ENCODE data around the gene ZNF593OS. TPM values are rescaled to one million over a fixed set of nuclear protein-coding genes. Genes with fewer than 3 reads are reported as not detected.

ZNF593OS gene
- total RNA-seq, 2 donors from 2014 or later = not detected

DNA sequence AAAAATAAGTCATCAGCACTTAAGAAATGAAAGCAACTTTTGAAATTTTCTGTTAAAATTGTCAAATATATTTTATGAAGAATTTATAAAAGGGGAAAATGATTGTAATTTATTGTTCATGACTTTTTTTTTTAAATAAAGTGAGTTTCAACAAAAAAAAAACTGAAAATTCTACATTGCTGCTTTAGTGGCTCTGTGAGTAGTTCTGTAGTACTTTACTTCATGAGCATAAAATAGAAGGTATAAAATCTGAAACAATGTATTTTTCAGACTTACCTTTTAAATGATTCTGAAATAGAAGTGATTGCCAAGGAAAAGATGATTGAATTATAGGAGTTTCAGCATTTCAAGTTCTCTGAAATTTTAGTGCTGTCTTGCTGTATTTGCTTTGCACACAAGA is 46.2 kb downstream of the ZNF593OS start:
- Histone ChIP-seq H3K9me3 (no peaks in the 10 kb centered on the region), H3K4me1 (ENCODE audit: control insufficient read depth in 1 of 2, low read depth in 2 of 2) (peaks cover 4 to 7% of the 10 kb centered on the region in 2 donors), H3K27me3 (replicated peaks; ENCODE audit: insufficient read depth) (no peaks in the 10 kb centered on the region), H3K27ac (no peak overlapping the region), H3K4me3 (no peak overlapping the region), H3K36me3 (peaks cover 4% of the 10 kb centered on the region)
- DNase-seq (ENCODE audit: low spot score) (no peak), ATAC-seq (ENCODE audit: insufficient number of reproducible peaks, low FRiP score, low read depth) (no peak)
- TF ChIP-seq, protein P1, sequence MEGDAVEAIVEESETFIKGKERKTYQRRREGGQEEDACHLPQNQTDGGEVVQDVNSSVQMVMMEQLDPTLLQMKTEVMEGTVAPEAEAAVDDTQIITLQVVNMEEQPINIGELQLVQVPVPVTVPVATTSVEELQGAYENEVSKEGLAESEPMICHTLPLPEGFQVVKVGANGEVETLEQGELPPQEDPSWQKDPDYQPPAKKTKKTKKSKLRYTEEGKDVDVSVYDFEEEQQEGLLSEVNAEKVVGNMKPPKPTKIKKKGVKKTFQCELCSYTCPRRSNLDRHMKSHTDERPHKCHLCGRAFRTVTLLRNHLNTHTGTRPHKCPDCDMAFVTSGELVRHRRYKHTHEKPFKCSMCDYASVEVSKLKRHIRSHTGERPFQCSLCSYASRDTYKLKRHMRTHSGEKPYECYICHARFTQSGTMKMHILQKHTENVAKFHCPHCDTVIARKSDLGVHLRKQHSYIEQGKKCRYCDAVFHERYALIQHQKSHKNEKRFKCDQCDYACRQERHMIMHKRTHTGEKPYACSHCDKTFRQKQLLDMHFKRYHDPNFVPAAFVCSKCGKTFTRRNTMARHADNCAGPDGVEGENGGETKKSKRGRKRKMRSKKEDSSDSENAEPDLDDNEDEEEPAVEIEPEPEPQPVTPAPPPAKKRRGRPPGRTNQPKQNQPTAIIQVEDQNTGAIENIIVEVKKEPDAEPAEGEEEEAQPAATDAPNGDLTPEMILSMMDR (IDR thresholded peaks at IDR 0.05) = no peak

DNA sequence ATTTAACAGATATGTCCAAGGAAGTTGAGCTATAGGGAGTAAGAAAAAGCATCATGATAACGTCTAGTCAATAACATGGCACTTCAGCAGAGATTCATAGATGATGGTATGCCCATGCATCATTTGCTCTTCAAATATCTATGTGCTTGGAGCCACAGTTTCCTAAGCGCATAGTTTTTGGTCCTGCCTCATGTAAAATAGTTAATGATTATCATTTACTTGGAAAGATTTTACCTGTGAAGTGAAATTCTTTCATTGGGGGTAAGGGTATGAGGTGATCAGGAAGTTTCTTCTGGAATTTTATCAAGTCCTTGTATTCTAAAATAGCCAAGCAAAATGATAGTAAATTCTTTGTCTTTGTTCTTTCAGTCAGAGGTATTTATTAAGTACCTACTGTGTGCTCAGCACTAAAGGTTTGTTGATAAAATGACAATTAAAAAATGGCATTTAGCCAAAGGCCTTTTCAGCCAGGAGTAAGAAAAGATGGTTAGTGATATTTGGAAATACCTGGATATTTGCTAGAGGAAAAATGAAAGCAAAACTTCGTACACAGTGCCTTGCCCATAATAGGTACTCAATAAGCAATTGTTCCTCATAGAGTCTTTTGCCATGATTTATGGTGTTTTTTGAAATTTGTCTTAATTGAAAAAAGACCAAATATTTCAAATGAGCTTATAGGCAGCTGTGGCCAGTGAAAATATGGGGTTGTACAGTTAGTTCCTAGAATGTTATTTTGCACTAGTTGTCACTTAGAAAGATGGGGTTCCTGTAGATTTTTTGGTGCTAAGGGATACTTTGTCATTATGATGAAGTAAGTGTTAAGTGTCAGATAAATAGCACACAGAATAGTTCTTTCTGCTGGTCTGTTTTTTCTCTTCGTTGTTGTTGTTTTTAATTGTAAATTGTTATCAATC is 47.0 kb downstream of the ZNF593OS start:
- peaks cover 4% of the 10 kb centered on the region for H3K36me3 ChIP-seq
- no peak overlapping the region for H3K4me3 ChIP-seq
- ATAC-seq (ENCODE audit: insufficient number of reproducible peaks, low FRiP score, low read depth) (no peak), DNase-seq (ENCODE audit: low spot score) (no peak)
- peaks cover 4 to 7% of the 10 kb centered on the region in 2 donors for H3K4me1 ChIP-seq (ENCODE audit: control insufficient read depth in 1 of 2, low read depth in 2 of 2)
- TF ChIP-seq, protein P1 (IDR thresholded peaks at IDR 0.05) = no peak
- no peaks in the 10 kb centered on the region for H3K27me3 ChIP-seq (replicated peaks; ENCODE audit: insufficient read depth)
- no peaks in the 10 kb centered on the region for H3K9me3 ChIP-seq
- no peak overlapping the region for H3K27ac ChIP-seq

DNA sequence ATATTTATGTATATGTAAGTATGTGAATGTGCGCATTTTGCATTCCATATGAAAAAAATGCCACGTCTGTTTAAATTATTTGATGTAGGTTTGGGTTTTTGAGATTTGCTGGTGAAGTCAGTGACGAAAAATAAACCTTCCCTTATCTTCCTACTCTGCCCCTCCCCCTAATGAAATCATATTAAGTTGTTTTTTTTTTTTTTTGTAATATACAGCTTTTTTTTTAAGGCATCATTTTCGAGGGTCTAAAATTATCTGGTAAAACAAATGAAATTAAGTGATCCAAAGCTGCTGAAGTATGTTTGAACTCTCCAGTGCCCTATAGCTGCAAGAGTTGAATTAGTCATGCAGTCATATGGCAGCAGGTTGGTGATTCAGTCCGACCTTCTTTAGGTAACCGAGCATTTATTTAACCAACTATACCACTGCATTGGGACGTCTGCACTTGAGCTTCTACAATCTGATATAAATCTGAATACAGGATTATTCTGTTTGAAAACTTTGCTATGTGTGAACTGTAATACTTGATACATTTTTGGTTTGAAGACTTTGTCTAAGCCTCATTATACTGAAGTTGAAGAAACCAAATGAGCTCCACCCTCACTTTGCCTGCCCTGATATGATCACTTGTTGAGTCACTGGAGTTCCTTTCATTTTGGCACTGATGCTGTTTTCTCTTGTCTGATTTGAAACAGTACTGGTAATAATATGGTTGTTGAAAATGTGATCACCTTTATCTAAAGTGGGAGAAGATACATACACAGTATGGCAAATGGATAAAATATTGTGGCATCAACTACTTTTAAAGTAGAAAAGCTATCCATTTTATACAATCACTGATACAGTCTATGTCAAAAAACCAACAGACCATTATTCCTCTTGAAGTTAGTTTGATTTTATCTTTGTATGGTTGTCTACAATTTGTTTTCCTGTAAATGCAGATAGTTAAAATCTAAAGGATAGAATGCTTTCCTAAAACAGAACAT is 48.4 kb downstream of the ZNF593OS start:
- H3K27ac ChIP-seq = no peak overlapping the region
- ATAC-seq (ENCODE audit: insufficient number of reproducible peaks, low FRiP score, low read depth) = no peak
- H3K27me3 ChIP-seq (replicated peaks; ENCODE audit: insufficient read depth) = no peaks in the 10 kb centered on the region

DNA sequence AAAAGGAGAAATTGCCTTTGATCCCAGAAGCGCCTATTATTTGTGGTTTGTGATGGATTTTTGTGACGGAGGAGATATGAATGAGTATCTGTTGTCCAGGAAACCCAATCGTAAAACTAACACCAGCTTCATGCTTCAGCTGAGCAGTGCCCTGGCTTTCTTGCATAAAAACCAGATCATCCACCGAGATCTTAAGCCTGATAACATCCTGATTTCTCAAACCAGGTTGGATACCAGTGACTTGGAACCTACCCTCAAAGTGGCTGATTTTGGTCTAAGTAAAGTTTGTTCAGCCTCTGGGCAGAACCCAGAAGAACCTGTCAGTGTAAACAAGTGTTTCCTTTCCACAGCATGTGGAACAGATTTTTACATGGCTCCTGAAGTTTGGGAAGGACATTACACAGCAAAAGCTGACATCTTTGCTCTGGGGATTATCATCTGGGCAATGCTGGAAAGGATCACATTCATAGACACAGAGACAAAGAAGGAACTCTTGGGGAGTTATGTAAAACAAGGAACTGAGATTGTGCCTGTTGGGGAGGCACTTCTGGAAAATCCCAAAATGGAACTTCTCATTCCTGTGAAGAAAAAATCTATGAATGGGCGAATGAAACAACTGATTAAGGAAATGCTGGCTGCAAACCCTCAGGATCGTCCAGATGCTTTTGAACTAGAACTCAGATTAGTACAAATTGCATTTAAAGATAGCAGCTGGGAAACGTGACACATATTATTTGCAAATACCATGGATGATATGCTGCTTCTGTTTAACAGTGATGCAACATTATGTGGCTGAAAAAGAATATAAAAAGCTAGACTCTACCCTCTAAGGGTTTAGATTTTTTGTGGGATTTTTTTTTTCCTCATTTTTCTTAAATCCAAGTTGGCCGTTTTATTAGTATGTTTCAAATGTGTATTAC is 49.5 kb downstream of the ZNF593OS start:
- H3K4me3 ChIP-seq = no peak overlapping the region
- TF ChIP-seq, protein P1 (IDR thresholded peaks at IDR 0.05) = no peak
- ATAC-seq (ENCODE audit: insufficient number of reproducible peaks, low FRiP score, low read depth) (no peak), DNase-seq (ENCODE audit: low spot score) (no peak)
- H3K36me3 ChIP-seq = peaks cover 7% of the 10 kb centered on the region
- no peak overlapping the region for H3K27ac ChIP-seq
- no peaks in the 10 kb centered on the region for H3K27me3 ChIP-seq (replicated peaks; ENCODE audit: insufficient read depth)
- no peaks in the 10 kb centered on the region for H3K9me3 ChIP-seq
- H3K4me1 ChIP-seq (ENCODE audit: control insufficient read depth in 1 of 2, low read depth in 2 of 2) = peaks cover 4 to 7% of the 10 kb centered on the region in 2 donors

More for the DNA sequence above, 48.4 kb downstream of the ZNF593OS start:
- DNase-seq (ENCODE audit: low spot score) = no peak
- Histone ChIP-seq H3K4me3 (no peak overlapping the region), H3K4me1 (ENCODE audit: control insufficient read depth in 1 of 2, low read depth in 2 of 2) (peaks cover 4 to 7% of the 10 kb centered on the region in 2 donors), H3K36me3 (peaks cover 4% of the 10 kb centered on the region), H3K9me3 (no peaks in the 10 kb centered on the region)
- TF ChIP-seq, protein P1 (IDR thresholded peaks at IDR 0.05) = no peak
